Measurements from ENCODE around the gene AMBP.

AMBP gene

GRCh38 chr9:114072184-114073140 is 5.6 kb downstream of the AMBP start:
- no peak for DNase-seq (ENCODE audit: low read depth in 2 of 2)

DNA sequence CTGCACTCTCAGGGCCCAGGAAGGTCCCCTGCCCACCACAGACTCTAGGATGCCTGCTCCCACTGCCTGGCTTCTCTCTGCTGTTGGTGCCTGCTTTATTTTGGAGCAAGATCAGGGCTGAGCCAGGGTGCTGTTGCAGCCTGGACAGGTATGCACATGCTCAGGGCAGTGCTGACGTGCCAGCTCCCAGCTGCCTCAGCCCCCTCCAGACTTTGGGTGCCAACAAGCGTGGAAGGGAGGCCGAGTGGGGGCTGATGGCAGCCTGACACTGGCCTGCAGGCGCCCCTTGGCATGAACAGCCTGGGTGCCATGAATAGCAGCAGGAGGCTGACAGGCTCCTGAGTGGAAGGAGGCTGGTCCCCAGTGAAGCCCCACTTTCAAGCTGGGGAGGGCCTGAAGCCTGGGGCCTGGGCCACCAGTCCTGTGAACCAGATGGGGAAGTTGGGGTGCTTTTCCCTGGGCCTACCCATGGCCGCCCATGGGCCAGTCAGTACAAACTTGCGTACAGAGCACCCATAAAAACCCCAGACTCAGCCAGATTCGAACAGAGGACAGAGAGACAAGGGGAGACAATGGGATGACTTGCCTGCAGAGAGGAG is 6.8 kb downstream of the AMBP start:
- no peak for DNase-seq (ENCODE audit: low read depth in 2 of 2)

GRCh38 chr9:114070188-114071103 is 7.7 kb downstream of the AMBP start:
- no peak for DNase-seq (ENCODE audit: low read depth in 2 of 2)

DNA sequence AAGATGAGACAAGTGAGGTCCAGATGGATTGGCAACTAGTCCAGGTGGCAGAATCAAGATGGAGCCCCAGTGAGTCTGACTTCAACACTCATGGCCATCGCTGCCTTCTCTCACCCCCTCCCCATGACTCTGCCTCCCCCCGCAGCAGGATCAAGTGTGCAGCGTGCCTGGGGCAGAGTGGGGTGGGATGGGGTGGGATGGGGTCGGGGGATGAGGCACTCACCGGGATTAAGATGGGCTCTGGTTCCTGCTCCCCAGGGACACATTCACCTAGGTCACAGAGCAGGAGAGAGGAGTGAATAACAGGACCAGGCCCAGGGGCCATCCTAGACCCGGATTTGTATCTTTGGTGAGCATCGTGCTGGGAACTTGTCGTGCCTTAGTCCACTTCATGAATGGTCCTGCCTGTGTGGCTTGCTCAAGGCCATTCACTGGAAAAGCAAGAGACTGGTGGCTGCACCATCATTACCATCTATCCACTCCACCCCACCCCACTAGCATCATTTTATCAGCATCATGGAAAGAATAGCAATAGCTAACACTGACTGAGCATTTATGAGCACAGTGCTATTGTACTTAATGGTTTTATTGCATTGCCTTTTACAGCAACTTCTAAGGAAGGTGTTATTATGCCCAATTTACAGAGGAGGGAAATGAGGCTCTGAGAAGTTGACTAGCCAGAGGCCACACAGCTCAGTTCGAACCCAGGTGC is 8.5 kb downstream of the AMBP start:
- no peak for DNase-seq (ENCODE audit: low read depth in 2 of 2)

- no peak for DNase-seq (ENCODE audit: low read depth in 2 of 2)
Observed at GRCh38 chr9:114065304-114065703, 12.8 kb downstream of the AMBP start.

- DNase-seq (ENCODE audit: low read depth in 2 of 2): no peak
Observed at GRCh38 chr9:114061830-114062474, 16.1 kb downstream of the AMBP start.

DNA sequence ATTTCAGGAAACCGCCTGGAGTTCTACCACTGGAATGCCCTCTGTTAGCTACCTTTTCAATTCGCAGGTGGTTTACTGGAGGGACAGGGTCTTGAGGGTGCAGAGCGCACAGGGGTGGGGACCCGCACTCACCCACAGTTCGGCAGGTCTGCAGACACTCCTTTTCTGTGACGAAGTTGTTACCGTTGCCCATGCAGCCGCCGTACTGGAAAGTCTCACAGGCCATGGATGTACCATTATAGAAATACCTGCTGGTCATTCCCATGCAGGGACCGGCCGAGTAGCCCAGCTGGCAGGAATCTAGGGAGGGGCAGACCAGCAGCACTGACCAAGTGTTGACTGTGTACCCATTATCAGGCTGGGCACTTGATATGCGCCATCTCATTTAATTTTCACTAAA is 16.8 kb downstream of the AMBP start:
- DNase-seq (ENCODE audit: low read depth in 2 of 2): no peak

GRCh38 chr9:114060711-114061110 is 17.4 kb downstream of the AMBP start:
- DNase-seq (ENCODE audit: low read depth in 2 of 2): no peak

DNA sequence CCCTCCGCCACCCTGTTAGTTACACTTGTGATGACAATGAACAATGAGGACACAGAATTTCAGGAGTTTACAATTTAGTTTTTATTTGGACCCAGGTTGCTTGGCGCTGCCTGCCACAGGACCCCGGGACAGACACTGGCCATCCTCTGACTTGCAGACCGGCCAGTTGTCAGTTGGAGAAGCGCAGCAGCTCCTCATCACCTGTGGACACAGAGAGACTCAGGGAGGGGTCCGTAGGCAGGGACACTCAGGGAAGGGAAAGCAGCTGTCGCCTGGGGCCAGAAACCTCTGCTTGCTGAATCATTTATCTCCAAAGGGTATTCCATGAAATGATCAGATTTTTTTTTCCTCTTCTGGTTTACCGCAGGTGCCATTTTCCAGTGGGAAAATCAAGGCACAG is 18.0 kb downstream of the AMBP start:
- no peak for DNase-seq (ENCODE audit: low read depth in 2 of 2)

DNA sequence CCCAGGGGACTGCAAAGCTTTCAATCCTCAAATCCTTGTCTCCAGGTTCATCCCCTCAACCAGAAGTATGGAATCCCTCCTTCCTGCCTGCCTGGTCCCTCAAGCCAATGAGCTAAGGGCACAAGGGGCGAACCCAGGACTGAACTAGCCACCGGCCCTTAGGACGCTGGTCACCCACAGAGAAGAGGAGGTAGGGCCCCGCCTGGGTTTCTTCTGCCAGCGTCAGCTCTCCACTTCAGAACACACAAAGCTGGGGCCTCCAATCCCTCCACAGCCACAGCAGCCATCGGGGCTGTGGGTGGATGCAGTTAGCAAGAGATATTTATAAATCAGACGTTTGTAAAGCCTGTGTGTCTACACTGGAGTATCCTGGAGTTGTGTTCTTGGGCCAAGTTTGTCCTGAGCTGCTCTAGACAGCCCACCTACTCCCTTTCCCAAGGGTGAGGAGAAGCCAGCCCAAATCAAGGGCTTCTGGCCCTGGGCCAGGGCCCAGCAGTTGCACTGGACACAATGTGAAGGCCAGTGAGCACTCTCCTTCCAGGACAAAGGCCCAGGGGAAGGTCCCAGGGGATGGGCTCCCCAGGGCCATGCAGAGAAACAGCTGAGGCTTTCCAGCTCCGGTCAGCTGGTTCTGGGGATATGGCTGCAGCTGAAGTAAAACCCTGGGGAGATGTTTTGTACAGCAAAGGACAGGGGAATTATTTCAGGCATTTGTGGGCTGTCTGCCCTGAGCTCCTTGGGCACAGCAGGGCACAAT is 18.9 kb downstream of the AMBP start:
- DNase-seq (ENCODE audit: low read depth in 2 of 2): no peak

GRCh38 chr9:114058688-114059046 is 19.4 kb downstream of the AMBP start:
- no peak for DNase-seq (ENCODE audit: low read depth in 2 of 2)

DNA sequence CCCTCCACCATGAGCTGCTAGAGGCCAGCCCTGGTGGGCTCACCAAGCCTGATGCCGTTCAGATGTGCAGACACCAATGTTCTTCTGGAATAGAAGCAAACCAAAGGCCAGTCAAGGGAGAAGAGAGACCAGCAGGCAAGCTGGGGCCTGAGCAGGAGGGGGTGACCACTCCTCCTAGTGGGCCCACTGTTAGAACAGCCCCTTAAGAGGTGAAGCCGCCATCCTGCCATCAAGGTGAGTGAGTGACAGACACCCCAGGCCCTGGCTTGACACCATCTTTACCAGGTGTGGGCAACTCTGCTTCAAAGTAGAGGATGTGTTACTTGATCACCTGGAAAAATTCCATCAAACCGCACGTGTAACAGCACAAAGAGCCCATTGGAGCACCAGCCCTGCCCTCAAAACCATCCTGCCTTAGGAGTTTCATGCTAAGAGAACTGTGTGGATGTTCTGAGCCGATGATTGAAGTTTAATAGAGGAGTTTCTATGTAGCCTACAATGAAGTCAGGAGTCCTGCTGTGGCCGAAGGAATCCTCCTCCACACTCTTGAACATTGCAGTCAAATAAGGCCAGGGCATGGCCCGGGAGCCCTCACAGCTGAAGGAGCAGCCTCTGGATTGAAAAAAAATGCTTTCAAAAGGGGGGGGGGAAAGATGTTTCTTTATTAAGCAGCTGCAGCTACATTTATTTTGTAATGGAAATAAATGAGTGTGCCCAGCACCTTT is 20.8 kb downstream of the AMBP start:
- no peak for DNase-seq (ENCODE audit: low read depth in 2 of 2)

- DNase-seq (ENCODE audit: low read depth in 2 of 2): no peak
Observed at GRCh38 chr9:114056527-114056926, 21.6 kb downstream of the AMBP start.

DNA sequence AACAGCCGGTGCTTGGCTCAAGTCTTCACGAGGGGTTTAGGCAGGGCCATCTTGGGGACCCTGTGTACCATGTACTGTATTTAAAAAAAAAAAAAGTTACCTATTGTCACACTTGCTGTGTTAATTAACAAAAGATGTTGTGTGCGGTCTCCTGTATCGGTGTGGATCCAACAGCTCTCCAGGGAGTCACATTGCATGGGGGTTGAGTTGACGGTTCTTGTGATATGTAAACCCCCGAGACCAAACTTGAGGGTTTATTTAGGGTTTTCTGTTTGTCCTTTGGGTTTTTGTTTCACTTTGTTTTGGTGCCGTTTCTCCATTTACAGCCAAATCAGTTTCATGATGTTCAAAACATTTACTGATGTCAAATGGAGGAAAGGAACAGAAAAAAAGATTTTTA is 22.2 kb downstream of the AMBP start:
- DNase-seq (ENCODE audit: low read depth in 2 of 2): no peak

DNA sequence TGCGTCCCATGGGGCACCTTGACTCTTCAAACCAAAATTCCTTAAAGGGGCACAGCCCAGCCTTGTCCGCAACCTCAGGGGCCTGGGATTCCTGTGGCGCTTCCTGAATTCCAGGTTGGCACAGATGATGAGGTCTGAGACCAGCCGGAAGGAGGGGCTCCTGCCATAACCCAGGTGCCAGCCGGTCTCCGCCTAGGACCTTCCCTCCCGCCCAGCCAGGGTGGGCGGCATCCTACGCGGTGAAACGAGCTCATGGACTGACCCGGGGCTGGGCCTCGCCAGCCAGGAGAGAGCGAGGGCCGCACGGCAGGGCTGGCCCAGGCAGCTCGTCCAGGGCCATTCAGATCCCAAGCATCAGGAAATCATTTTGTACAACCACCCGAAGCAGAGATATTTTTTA is 23.0 kb downstream of the AMBP start:
- DNase-seq (ENCODE audit: low read depth in 2 of 2): no peak

GRCh38 chr9:114054191-114054690 is 23.9 kb downstream of the AMBP start:
- no peak for DNase-seq (ENCODE audit: low read depth in 2 of 2)

DNA sequence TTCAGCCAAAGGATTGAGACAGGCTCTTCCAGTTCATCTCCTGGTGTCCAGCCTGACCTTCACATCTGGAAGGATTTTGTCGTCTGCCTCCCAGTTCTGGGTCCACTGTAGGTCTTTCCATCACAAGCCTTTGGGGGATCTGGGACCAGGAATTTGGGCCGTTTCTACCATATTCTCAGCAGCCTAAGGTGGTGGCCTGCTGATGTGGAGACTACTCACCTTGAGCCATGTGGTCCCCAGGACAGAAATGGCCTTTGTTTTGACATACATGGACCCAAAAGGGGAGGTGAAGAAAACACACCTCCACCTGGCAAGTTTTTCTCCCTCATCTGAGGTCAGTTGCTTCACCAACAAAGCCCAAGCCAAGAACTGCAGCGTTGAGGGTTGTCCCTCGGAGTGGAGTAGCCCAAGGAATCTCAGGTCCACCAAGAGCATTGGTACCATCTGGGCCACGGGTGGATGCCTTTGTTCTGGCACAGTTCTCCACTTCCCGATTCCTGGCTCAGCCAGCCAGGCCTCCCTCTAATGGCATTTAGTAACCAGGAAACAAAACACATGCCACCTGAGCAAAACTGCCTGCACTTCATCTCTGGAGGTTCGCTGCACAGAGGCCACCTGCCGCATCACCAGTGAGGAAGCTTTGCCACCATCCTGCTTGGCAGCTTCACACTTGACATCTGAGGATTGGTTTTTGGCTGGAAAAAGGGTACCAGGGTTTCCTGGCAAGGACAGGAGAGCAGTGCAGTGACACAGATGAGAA is 24.7 kb downstream of the AMBP start:
- DNase-seq (ENCODE audit: low read depth in 2 of 2): no peak

DNA sequence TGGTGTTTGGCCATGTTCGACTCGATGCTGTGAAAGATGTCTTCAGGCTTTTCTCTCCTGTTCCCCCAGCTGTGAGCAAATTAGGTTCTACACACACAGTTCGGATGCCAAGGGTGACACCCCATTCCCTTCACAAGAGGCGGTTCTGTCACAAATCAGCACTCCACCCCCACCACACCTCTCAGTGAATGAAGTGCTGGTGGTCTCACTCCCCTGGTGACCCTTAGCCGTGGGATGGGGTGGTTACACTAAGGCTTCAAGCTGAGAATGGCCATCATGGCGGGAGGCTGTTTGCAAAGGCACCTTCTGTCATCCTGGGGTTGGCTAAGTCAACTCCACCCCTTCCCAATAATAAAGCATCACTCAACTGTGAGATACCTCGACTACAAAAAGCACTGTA is 26.4 kb downstream of the AMBP start:
- no peak for DNase-seq (ENCODE audit: low read depth in 2 of 2)

DNA sequence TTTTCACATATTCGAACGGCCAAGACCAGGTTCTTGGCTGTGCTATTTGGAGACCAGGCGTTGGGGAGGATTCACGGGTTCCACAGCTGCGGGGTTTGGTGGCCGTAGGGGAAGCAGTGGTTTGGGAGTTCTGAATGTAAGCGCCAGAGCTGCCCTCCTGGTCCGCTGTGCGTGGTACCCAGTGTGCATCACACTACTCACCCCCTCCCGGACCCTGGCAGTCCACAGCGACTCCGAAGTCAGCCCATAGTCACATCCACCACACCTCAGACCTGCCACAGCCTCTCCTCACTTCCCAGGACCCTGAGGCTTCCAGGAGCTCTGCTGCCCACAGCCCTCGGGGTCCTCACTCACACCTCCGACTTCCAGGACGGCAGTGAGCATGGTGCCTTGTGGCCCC is 26.8 kb downstream of the AMBP start:
- DNase-seq (ENCODE audit: low read depth in 2 of 2): no peak
